HG03442 (cell line): ENCODE data around the gene KIF1B.
"Not testable (repeated sequence)": the region's sequence is repeated elsewhere in the genome, so short reads cannot be mapped to it uniquely, and the experiment has no call there.

Experiments
- ATAC-seq: cut with Tn5 transposase; IDR thresholded peaks from one replicate; pipeline ENCODE4 v1.9.1; 2021; ENCODE audit warnings: mild to moderate bottlenecking, moderate library complexity; ENCODE audit not compliant: unreplicated experiment

The KIF1B gene

DNA sequence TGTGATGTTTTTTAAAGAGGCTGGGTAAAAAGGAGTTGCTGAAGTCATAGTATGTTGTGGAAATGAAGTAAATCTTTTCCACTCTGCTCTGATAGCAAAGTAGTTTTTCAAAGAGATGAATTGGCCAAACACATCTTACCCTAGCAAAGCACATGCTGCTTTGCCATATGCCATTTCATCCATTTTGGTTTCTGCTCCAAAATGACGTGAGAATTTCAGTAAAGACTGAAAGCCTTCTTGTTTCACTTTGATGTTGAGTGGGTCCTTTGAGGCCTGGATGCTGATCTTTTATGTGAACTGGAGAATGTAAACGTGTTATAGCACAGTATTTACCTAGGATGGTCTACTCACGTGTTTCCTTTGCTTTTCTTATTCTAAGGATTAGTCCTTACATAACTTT lies 115.2 kb downstream of the KIF1B start:
- no peak for ATAC-seq

DNA sequence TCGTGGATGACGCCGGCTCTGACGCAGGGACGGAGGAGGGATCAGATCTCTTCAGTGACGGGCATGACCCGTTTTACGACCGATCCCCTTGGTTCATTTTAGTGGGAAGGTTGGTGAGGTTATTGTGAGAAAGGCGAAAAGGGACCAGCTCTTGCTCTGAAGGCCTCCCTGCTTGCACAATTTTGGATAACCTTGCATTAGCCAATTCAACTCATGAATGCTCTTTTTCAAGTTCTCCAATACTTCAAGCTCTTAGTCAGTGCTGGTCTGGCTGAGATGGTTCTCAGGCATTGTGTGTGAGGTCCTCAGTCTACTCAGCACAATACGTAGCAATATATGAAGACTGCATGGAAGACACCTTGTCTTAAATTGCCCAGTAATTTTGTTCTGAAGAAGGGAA lies 115.9 kb downstream of the KIF1B start:
- ATAC-seq = no peak

DNA sequence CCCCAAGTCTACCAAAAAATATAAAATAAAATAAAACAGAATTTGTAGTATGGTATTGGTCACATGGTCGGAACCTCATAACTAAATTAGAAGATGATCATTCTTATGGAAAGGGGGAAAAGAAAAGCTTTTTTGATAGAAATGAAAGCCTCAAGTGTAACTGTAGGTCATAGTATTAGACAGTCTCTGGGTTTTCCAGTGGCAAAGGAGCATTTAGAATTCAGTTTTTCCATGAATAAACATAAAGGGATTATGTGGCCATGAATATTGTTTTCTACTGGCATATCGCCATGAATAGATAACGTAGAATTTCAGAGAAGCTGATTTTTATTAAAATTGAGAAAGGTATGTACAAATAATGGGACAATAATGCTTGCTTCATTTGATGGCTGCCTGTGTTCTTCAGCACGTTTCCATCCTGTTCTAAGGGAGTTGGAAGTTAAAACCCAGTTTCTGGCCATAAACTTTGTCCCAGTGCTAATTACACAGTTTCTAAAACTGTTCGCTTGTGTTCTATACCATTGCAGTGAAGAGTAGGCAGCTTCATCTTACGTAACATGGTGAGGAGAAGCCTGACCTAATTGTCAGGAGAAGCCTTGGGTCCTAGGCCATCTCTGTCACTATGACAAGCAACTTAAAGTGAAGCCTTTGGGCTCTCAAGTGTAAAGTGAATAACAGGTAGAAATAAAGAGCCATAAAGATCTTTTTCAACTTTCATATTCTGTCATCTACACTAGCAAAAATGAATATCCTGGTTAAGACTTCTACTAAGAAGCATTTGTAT lies 118.0 kb downstream of the KIF1B start:
- ATAC-seq = no peak

DNA sequence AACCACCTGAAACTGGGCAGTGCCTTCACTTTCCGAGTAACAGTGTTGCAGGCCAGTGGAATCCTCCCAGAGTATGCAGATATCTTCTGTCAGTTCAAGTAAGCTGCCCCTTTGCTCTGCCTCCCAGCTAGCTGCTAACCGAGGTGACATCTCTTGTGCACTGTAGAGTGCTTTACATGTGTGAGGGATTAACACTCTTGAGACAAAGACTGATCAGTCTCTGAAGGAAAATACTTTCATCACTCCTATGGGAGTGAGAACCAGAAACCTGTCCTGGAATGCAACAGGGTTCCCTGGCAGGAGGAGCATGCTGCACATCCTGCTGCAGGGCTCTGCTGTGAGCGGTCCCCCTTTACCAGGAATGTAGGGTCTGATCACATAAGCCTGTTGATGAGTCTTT lies 127.1 kb downstream of the KIF1B start:
- ATAC-seq = no peak

DNA sequence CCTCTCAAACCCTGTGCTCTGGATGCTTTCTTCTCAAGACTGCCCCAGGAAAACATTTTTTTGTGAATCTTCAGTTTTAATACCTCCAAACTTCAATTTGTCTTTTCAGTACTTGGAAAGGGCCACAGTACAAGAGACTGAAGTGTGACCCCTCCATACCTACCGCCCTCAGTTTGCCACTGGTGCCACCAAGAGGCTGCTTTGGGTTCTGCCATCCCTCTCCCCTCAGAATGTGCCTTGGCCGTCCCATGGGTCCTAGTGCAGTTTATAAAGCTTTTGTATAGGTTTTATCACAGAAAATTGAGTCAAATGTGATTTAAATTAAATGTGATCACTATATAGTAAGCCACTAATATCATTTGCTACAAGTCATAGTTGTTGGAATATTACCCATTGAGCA lies 127.7 kb downstream of the KIF1B start:
- no peak for ATAC-seq

DNA sequence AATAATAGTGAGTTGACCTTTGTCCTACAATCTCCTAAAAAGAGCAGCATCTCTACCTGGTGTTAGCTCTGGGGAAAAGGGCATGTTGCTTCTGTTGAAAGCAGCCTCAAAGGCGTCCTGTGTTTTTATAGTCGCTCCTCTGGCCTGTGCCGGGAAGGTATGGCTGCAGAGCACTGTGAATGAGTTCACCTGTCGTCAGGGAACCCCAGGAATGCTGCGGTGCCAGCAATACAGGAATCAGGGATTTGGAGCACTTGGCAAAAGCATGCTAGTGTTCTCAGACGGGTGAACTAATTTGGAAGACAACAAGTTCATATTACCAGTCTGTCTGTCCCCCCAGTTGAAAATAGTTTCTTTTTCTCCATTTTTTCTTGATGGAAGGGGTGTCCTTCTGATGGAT lies 128.2 kb downstream of the KIF1B start:
- no peak for ATAC-seq

DNA sequence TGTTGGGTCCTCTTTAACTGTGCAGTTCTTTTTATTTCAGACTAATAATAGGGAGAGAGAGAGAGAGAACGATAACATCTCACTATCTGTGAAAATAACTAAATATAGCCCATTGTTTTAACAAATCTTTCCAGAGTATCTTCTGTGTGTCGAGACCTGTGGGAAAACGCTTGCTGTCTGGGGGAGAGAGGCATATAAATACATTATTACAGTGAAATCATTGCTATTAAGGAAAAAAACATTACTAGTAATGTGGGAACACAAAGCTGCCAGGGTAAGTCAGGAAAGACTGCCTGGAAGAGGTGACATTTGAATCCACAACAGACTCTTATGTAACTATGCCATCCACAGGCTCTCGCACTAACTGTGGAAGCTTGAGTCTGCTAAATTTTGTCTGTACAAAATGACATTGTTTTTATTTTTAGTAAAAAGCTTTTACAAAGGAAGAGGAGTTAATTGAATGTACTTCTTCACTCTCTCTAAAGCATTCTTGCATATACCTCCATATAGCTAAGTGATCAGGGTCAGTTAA lies 128.7 kb downstream of the KIF1B start:
- no peak for ATAC-seq

DNA sequence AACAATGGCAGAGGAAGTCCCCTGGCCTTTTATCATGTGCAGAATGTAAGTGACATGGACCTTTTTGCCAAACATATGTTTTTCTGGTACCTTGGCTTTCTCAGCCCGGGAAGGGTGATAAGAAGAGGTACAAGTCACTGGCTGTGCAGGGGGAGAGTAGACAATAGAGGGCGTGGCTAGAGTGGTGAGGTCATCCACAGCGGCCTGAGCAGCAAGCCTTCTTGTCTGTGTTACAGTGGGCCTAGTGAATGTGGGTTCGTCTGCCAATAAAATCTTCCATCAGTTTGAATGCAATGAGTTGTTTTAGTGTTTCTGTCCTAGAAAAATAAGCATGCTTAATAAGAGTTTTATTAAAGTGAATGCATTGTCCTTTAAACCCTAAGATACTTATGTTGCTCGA lies 129.4 kb downstream of the KIF1B start:
- ATAC-seq = no peak

DNA sequence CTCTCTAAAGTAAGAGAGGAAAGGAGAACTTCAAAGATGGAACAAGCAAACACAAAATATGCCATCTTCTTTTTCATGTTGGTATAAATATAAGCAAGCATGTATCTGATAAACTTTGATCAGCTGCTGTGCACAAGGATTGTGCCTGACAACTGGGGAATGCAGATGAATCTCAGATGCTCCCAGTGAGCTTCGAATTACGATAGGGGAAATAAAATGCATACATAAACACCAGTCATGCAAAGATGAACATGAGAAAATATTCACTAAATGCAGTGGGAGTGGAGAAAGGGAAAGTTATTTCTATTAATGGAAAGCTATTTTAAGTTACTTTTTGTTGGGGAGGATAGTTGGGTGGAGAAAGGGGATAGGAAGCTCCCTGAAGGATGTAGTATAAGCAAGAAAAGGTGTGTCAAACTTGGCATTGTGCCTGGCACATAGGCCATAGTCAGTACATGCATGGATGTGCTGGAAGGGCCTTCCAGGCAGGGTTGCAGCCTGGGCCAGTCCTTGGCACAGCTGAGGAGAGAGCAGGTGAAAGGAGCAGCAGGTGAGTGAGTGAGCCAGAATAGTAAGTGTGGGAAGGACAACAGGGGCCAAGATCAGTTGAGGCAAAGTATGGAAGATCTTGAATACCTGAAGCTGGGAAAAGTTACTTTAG lies 130.7 kb downstream of the KIF1B start:
- no peak for ATAC-seq

DNA sequence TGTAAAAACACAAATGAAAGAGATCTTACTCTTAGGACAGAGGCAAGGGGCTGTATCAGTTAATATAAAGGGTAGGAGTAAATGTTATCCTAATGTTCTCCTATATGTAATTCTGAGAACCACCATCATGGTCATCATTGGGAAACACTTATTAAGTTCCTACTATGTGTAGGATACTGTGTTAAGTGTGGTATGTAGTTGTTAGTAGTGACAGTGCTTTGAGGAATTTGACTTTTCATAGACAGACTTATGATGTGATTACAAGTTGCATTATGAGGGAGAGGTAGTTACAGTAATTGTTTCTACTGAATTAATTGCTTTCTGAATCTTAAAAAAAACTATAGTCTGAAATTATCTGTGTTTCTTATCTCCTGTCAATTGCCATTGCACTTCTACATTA lies 136.7 kb downstream of the KIF1B start:
- ATAC-seq = no peak

DNA sequence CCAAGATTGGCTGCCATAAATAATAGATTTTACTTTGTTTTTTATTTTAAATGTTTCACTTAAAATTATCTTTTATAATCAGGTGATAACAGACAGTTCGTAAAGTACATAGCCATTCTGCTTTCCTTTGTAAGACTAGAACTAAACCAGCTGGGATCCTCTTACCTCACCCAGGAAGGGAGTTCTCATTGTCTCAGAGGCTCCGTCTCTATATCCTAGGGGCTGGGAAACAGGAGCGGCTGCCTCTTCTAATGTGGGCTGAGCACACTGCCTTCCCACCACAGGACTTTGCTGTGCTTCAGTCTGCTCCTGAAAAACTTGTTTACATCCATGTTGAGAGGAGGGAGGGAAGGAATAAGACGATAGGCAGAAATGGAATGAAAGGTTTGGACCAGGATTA lies 142.9 kb downstream of the KIF1B start:
- ATAC-seq = no peak

DNA sequence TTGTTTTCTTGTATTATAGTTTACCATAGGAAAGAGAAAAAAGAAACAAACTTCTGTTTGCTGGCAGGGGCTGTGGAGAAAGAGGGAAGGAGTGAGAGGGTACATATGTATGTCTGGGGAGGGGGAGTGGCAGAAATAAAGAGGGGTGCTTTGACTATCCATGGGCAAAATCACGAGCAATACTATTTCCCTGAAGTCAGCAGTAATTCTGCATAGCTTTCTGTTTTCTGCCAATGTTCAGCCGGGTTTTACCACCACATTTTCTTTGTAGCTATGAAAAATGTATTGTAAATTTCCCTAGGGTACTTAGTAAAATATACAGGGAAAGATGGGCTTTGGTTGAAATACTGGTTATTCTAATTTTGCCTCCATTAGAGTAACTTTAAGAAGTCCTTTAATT lies 143.3 kb downstream of the KIF1B start:
- no peak for ATAC-seq

DNA sequence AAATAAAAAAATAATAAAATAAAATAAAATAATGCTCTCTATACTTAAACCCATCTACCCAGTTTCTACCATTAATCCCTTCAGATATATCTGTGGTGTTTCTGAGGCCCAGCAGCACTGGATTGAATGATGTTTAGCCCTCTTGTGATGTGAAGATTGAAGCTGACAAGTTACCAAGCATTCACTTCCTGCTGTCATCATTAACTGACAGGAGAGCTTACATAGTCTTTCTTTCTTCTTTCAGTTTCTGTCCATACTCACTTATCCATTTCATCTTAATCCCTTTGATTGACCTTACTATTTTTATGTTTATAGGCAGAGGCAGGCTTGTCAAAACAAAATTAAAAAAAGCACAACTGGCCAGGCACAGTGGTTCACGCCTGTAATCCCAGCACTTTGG lies 149.7 kb downstream of the KIF1B start:
- no peak for ATAC-seq

DNA sequence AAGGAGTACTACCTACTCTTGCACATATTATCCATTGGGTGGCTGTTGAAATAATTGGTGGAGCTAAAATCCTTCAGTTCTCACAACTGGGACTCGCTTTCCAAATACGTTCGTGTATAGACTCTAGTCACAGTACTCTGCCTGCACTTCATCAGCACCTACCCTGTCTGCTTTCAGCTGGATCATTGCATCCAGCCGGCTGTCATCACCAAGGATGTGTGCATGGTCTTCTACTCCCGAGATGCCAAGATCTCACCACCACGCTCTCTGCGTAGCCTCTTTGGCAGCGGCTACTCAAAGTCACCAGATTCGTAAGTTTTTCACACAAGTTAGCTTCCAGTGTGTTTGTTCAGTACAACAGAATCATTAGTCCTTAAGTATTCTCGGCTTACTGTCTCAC lies 151.1 kb downstream of the KIF1B start:
- ATAC-seq = no peak

DNA sequence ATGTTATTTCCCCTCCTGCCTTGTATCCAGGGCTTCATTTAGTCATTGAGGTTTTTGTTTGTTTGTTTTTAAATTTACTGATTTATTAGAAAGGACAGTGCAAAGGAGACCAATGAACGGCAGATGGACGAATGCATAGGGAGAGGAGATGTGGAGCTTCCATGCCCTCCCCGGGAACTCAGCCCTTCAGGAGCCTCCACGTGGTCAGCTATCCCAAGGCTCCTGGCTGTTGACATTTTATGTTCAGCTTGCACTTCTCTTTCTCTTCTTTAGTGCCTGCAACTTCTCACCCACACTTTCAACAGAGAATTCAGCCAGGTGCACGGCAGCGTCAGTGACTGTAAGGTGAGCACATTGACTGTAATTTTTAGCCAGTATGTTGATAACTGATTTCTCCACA lies 157.8 kb downstream of the KIF1B start:
- no peak for ATAC-seq

DNA sequence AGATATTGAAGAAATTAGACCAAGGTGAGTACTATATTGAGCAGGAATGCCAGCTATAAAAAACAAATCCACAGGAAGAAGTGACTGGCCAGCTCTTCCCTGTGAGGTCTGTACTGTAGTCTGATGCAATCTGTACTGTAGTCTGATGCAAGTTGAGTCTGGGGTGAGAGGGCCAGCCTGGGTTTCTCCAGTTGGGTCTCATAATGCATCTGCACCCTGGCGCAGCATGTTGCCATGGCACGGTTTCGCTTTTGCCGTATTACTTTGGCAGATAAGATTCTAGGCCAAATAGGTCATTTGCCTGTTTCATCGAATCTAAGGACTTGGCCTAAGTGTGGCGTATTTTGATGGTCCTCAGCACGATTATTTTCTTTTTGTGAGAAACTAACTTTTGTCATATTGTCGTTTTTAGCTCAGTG lies 164.1 kb downstream of the KIF1B start:
- no peak for ATAC-seq

DNA sequence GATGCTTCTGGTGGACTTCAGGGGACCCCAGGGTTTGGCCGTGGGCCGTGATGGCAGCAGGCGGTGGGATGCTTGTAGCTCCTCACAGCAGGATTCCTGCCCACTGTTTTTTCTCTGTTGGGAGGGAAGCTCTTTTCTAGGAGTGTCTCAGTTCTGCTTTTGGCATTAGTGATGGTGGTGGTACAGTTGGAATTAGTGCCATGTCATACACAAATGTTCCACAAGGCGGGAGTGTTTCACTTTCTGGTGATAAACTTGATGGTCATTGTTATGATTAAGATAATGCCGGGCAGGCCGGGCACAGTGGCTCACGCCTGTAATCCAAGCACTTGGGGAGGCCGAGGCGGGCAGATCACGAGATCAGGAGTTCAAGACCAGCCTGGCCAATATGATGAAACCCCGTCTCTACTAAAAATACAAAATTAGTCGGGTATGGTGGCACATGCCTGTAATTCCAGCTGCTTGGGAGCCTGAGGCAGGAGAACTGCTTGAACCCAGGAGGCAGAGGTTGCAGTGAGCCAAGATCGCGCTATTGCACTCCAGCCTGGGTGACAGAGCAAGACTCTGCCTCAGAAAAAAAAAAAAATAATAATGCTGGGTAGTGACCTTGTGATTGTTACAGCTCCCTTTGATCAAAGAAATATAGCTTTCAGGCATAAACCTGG lies 167.1 kb downstream of the KIF1B start:
- not testable (repeated sequence) for ATAC-seq

DNA sequence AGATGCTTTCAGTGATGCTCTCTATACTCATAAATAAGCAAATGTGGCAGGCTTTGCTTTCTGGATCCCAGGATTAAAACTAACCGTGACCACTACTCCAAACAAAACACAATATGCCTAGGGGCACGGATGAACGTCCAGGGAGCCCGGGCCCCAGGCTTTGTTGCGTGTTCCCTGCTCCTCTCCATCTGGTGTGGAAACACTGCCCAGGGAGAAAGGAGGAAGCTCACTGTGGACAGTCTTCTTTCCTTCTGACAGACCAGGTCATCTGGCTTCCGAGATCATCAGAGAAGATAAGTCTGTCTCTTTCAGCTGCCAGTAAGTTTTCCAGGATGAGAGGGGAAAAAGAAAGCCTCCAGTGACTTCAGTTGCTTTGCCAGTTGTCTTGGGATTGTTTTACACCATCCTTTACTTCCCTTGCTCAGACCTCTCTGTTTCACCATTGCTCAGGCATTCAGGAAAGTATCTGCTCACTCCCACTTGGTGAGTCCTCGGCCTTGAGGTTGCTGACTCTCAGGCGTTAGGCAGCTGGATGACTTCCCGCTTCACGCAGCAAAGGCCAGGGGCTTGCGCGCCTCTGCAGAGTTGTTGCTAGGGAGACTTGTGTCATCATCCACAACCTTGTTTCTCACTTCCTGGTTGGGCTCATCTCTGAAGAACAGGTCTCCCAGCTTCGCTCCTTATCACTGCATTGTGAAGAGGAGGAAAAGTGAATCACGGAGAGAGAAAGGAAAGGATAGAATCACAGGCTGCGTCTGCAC lies 167.9 kb downstream of the KIF1B start:
- no peak for ATAC-seq

DNA sequence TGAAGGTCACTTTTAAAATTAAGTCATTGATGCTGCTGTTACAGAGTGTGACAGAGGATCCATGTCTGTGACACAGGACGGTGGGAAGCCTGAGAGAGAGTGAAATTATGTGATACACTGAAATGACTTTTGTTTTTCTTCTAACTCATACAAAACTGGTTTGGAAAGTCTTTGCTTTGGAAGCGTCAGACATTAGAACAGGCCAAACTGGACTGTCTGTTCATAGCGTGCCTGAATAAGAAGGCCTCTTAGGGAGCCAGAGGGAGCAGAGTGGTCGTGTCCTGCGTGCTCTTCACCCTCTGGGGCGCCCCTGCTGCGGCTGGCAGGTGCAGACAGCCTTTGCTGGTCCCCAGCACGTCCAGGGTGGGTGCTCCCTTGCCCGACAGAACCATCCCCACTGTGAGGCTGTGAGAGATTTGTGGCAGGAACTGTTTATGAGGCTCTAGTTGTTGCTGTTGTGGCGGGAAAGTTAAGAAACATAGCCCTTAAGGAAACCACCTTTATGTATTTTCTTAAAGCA lies 168.8 kb downstream of the KIF1B start:
- no peak for ATAC-seq

DNA sequence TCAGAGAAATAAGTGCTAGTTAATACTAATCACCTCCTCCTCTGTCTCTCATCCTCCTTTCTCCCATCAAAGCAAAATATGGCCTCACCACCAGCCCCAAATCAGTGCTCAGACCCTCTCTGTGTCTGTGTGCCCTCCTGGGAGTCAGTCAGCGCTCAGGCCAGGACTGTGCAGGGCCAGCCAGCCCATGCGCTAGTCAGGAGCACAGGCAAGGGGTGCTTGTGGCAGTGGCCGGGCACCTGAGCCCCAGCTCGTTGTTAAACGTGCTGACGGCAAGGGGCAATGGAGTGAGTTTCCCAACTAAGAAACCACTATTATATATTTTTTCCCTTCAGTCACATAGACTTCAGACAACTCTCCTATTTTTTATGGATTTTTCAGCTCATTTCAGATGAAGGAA lies 169.3 kb downstream of the KIF1B start:
- ATAC-seq = no peak
